GM12892 (cell line): Measurements from ENCODE around the gene FLT3LG.

Experiments used
- POLR2A ChIP-seq: IDR thresholded peaks from 2 replicates; pipeline ENCODE4 v1.6.1; 2011; ENCODE audit warnings: low read depth, low read length, control low read depth
- TAF1 ChIP-seq: IDR thresholded peaks from 2 replicates; pipeline ENCODE4 v1.6.1; 2011; ENCODE audit warnings: low read depth, mild to moderate bottlenecking, control low read depth, low read length, borderline replicate concordance

DNA sequence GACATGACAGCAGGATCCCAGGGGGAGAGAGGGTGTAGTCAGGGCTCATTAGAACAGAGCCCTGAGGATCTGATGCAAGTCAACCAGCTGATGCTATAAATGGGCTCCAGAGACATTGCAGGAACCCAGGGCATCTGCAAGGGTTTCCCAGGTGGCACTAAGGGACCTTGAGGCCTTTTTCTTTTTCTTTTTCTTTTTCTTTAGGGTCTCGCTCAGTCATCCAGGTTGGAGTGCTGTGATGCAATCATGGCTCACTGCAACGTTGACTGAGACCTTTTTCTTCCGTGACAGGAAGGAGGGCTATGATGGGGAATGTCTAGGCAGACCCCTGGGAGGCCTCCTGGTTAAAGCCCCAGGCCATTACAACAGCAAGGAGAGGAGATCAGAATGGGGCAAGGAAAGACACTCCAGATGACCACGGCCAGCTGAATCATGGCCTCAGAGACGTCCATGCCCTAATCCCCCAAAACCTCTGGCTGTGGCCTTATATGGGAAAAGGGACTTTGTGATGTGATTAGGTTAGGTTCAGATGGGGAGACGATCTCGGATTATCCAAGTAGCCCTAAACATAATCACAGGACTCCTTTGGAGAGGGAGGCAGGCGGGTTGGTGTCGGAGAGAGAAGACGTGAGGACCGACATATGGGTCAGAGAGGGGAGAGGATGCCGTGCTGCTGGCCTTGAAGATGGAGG lies 33.9 kb downstream of the FLT3LG start:
- TF ChIP-seq POLR2A = no peak
- TF ChIP-seq TAF1 = no peak
